Body of pancreas (tissue), 4 donors: ENCODE measurements around the gene SFRP4.

Experiments used
- POLR2A ChIP-seq, 3 donors: fragments of 450-650 bp; IDR thresholded peaks; one replicate each; pipeline ENCODE4 v1.6.1; 2016; ENCODE audit warnings: antibody characterized with exemption in 3 of 3, mild to moderate bottlenecking in 2 of 3
- TF ChIP-seq, protein P1 (sequence below), 7 experiments: fragments of 450-650 bp in 4 of 7; fragments of 200-600 bp in 3 of 7; sonication (generic) in 3 of 7; IDR thresholded peaks; one replicate each; pipeline ENCODE4 v1.5.1; 2016 to 2019; ENCODE audit warnings: antibody characterized with exemption in 7 of 7

DNA sequence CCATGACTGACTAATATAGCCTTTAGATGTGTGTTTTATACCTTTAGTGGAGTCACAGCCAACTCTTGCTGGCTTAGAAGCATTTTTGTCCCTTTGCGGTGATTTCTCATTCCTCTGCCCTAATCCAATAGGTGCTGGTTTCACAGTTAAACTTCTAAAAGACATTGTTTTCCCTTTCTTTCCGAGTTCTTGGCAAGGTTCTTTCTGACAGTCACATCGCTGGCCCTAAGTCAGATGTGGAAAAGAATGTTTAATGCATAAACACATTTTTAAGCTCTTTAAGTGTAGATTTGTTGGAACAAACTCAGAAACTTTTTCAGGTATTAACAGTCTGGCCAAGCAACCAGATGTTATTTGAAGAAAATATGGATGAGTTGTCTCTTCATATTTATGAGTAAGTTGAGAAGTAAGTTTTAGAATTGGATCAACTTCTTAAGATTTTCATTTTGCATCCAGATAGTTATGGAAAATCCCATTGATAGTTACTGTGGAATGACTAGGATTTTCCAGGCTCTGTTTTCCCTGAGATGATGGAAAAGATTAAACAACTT lies 7.9 kb upstream of the SFRP4 start:
- TF ChIP-seq, protein P1, sequence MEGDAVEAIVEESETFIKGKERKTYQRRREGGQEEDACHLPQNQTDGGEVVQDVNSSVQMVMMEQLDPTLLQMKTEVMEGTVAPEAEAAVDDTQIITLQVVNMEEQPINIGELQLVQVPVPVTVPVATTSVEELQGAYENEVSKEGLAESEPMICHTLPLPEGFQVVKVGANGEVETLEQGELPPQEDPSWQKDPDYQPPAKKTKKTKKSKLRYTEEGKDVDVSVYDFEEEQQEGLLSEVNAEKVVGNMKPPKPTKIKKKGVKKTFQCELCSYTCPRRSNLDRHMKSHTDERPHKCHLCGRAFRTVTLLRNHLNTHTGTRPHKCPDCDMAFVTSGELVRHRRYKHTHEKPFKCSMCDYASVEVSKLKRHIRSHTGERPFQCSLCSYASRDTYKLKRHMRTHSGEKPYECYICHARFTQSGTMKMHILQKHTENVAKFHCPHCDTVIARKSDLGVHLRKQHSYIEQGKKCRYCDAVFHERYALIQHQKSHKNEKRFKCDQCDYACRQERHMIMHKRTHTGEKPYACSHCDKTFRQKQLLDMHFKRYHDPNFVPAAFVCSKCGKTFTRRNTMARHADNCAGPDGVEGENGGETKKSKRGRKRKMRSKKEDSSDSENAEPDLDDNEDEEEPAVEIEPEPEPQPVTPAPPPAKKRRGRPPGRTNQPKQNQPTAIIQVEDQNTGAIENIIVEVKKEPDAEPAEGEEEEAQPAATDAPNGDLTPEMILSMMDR (IDR thresholded peaks at IDR 0.05), result no peak
- TF ChIP-seq POLR2A (IDR thresholded peaks at IDR 0.05), result no peak
